Measurements from ENCODE around the gene ABO.

DNA sequence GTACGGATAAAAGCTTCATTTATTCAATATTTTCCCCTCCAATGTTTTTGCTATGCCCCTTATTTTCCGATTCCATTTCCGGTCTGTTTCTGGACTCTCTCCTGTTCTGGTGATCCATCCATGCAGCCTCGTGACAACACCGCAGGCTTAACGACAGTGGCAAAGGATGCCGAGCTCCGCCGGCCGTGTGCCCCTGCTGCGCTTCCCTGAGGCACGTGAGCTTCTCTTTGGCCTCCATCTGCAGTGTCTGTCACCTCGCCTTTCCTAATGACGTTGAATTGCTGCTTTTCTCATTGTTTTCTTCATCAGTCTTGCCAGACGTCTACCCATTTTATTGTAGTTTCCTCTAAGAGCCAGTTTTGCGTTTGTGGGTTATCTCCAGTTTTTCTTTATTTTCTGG is 32.3 kb upstream of the ABO start:
- TF ChIP-seq POLR2AphosphoS5 (IDR thresholded peaks at IDR 0.05; ENCODE audit: low read depth, low read length) (no peak), SIN3A (IDR thresholded peaks at IDR 0.05; ENCODE audit: borderline replicate concordance, insufficient read depth, low read length) (no peak), TAF1 (IDR thresholded peaks at IDR 0.05; ENCODE audit: borderline replicate concordance, insufficient read depth, low read length) (no peak), FOXP2 (optimal IDR thresholded peaks at IDR 0.05; ENCODE audit: borderline replicate concordance, extremely low read depth, extremely low read length, insufficient read depth) (no peak)
- TF ChIP-seq, protein P1, sequence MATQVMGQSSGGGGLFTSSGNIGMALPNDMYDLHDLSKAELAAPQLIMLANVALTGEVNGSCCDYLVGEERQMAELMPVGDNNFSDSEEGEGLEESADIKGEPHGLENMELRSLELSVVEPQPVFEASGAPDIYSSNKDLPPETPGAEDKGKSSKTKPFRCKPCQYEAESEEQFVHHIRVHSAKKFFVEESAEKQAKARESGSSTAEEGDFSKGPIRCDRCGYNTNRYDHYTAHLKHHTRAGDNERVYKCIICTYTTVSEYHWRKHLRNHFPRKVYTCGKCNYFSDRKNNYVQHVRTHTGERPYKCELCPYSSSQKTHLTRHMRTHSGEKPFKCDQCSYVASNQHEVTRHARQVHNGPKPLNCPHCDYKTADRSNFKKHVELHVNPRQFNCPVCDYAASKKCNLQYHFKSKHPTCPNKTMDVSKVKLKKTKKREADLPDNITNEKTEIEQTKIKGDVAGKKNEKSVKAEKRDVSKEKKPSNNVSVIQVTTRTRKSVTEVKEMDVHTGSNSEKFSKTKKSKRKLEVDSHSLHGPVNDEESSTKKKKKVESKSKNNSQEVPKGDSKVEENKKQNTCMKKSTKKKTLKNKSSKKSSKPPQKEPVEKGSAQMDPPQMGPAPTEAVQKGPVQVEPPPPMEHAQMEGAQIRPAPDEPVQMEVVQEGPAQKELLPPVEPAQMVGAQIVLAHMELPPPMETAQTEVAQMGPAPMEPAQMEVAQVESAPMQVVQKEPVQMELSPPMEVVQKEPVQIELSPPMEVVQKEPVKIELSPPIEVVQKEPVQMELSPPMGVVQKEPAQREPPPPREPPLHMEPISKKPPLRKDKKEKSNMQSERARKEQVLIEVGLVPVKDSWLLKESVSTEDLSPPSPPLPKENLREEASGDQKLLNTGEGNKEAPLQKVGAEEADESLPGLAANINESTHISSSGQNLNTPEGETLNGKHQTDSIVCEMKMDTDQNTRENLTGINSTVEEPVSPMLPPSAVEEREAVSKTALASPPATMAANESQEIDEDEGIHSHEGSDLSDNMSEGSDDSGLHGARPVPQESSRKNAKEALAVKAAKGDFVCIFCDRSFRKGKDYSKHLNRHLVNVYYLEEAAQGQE (IDR thresholded peaks at IDR 0.05; ENCODE audit: insufficient read depth in 1 of 2, low read depth in 2 of 2, low read length in 2 of 2): no peak
